A673 (cell line): ENCODE measurements around the gene SARS2. TPM values are rescaled to one million over a fixed set of nuclear protein-coding genes. Genes with fewer than 3 reads are reported as not detected.

Experiments used
- BruUV-seq: library from RNA; stranded (reverse); fragments of 400-500 nt; replicated peaks from 2 replicates; lab custom pipeline; 2021; lab: Mats Ljungman, UMichigan
- CTCF ChIA-PET: fragments of 300-600 bp; sonication (Branson Sonifier 250); formaldehyde crosslinking; loops from one replicate; lab custom pipeline; 2022; ENCODE audit warnings: antibody characterized with exemption; lab: Charles Lee
- POLR2A ChIA-PET: fragments of 300-600 bp; sonication (Branson Sonifier 250); formaldehyde crosslinking; loops from one replicate; lab custom pipeline; 2022; ENCODE audit warnings: antibody characterized with exemption; ENCODE audit not compliant: low non-redundant PET; lab: Charles Lee
- DNase-seq: peaks from one replicate; pipeline ENCODE4 v3.0.0-alpha.2; 2015; ENCODE audit warnings: low spot score
- H3K27ac ChIP-seq: fragments of 200-600 bp; sonication (generic); 2 replicates; pipeline ENCODE4 v1.5.1; 2016; ENCODE audit warnings: mixed run types, low read depth, mild to moderate bottlenecking, mixed read lengths, antibody characterized with exemption, low read length; ENCODE audit not compliant: poor library complexity, severe bottlenecking
- H3K27me3 ChIP-seq: fragments of 200-600 bp; sonication (generic); replicated peaks from 2 replicates; pipeline ENCODE4 v1.6.1; 2017; ENCODE audit warnings: mixed run types, low read depth, mild to moderate bottlenecking, mixed read lengths, antibody characterized with exemption, low read length; ENCODE audit not compliant: insufficient read depth, poor library complexity
- H3K36me3 ChIP-seq: fragments of 200-600 bp; sonication (generic); 2 replicates; pipeline ENCODE4 v1.6.1; 2016; ENCODE audit warnings: mixed run types, mild to moderate bottlenecking, mixed read lengths, antibody characterized with exemption, low read length; ENCODE audit not compliant: insufficient read depth, poor library complexity, severe bottlenecking
- H3K4me1 ChIP-seq: fragments of 200-600 bp; sonication (generic); 2 replicates; pipeline ENCODE4 v1.6.1; 2017; ENCODE audit warnings: mixed run types, mild to moderate bottlenecking, mixed read lengths, antibody characterized with exemption, low read length; ENCODE audit not compliant: insufficient read depth, poor library complexity, severe bottlenecking
- H3K4me3 ChIP-seq: fragments of 200-600 bp; sonication (generic); 2 replicates; pipeline ENCODE4 v1.5.1; 2016; ENCODE audit warnings: low read depth, mixed run types, mild to moderate bottlenecking, mixed read lengths, low read length; ENCODE audit not compliant: poor library complexity, severe bottlenecking
- H3K9me3 ChIP-seq: fragments of 200-600 bp; sonication (generic); 2 replicates; pipeline ENCODE4 v1.6.1; 2016; ENCODE audit warnings: mixed run types, low read depth, mild to moderate bottlenecking, mixed read lengths, antibody characterized with exemption, low read length; ENCODE audit not compliant: poor library complexity, severe bottlenecking
- CTCF ChIP-seq: fragments of 300-800, 200-600 bp; sonication (generic); conservative IDR thresholded peaks from 2 replicates; pipeline ENCODE4 v1.5.1; 2017; ENCODE audit warnings: low read depth, mild to moderate bottlenecking, antibody characterized with exemption, low read length, moderate library complexity, mixed read lengths
- EZH2 ChIP-seq: fragments of 200-600 bp; sonication (generic); IDR thresholded peaks from 2 replicates; pipeline ENCODE4 v1.6.1; 2017; ENCODE audit warnings: borderline replicate concordance, low read depth, mild to moderate bottlenecking, mixed read lengths, antibody characterized with exemption, low read length; ENCODE audit not compliant: poor library complexity, severe bottlenecking
- intact Hi-C: fragments of 100-400 bp; cut with micrococcal nuclease; formaldehyde crosslinking; loops from one replicate; pipeline ENCODE4 v1.10.0; 2022; ENCODE audit not compliant: unreplicated experiment
- total RNA-seq: library from RNA; stranded (reverse); gene quantifications from 2 replicates; pipeline ENCODE4 v1.2.3, GENCODE V29; 2021

The SARS2 gene
- total RNA-seq, 1 experiment from 2014 or later, result 58.6 TPM

- no peaks in the 10 kb centered on the region for H3K4me1 ChIP-seq
- no peak overlapping the region for H3K27ac ChIP-seq
- no peak for DNase-seq
- H3K4me3 ChIP-seq, result no peak overlapping the region
- no TSS peak for BruUV-seq
- no peaks in the 10 kb centered on the region for H3K27me3 ChIP-seq
- H3K9me3 ChIP-seq, result no peaks in the 10 kb centered on the region
- POLR2A ChIA-PET, result interaction anchor here (0.6 kb wide), 2 partner anchors 176 to 579 kb away, joined by 3 to 5 read pairs; no protein-coding TSS in a partner anchor
- H3K36me3 ChIP-seq, result no peaks in the 10 kb centered on the region
- TF ChIP-seq CTCF (no peak), EZH2 (no peak)
- intact Hi-C loops, result no loop called here
- CTCF ChIA-PET, result no interaction called here
Measured at GRCh38 chr19:38956264-38956663, 25.7 kb upstream of the SARS2 start.

GRCh38 chr19:38953677-38954076, 23.1 kb upstream of the SARS2 start:
- intact Hi-C loops, result no loop called here
- BruUV-seq, result no TSS peak
- H3K27ac ChIP-seq, result no peak overlapping the region
- H3K9me3 ChIP-seq, result no peaks in the 10 kb centered on the region
- POLR2A ChIA-PET, result interaction anchor here (0.6 kb wide), 1 partner anchor 232 kb away, joined by 3 read pairs; no protein-coding TSS in a partner anchor
- CTCF ChIA-PET, result no interaction called here
- TF ChIP-seq CTCF (no peak), EZH2 (no peak)
- no peaks in the 10 kb centered on the region for H3K36me3 ChIP-seq
- no peak overlapping the region for H3K4me3 ChIP-seq
- H3K4me1 ChIP-seq, result peaks cover 6% of the 10 kb centered on the region
- no peak for DNase-seq
- H3K27me3 ChIP-seq, result no peaks in the 10 kb centered on the region

- TF ChIP-seq EZH2 (no peak), CTCF (peak; percentile 57)
- CTCF ChIA-PET, result no interaction called here
- Histone ChIP-seq H3K27ac (no peak overlapping the region), H3K4me3 (no peak overlapping the region), H3K27me3 (no peaks in the 10 kb centered on the region), H3K36me3 (no peaks in the 10 kb centered on the region), H3K9me3 (no peaks in the 10 kb centered on the region), H3K4me1 (peaks cover 6% of the 10 kb centered on the region)
- intact Hi-C loops, result no loop called here
- BruUV-seq, result no TSS peak
- peak; percentile 70 for DNase-seq
- POLR2A ChIA-PET, result no interaction called here
Measured at GRCh38 chr19:38952395-38953165, 22.0 kb upstream of the SARS2 start.
